Neuronal stem cell (in vitro differentiated cells): ENCODE results near the gene CIT.

Experiments
- DNase-seq: peaks from one replicate; pipeline ENCODE4 v3.0.0-alpha.2; 2013; ENCODE audit warnings: low spot score
- H2AFZ ChIP-seq: one replicate; pipeline ENCODE4 v1.6.1; 2013; ENCODE audit warnings: mild to moderate bottlenecking, low read length, inconsistent platforms
- H2AK5ac ChIP-seq: 2 replicates; pipeline ENCODE4 v1.6.1; 2013; ENCODE audit warnings: low read depth, mild to moderate bottlenecking, inconsistent platforms, low read length, moderate library complexity, mixed read lengths
- H2BK120ac ChIP-seq: 2 replicates; pipeline ENCODE4 v1.6.1; 2013; ENCODE audit warnings: low read depth, mild to moderate bottlenecking, inconsistent platforms, low read length, moderate library complexity, mixed read lengths
- H2BK12ac ChIP-seq: one replicate; pipeline ENCODE4 v1.6.1; 2013; ENCODE audit warnings: low read length, inconsistent platforms
- H2BK15ac ChIP-seq: 2 replicates; pipeline ENCODE4 v1.6.1; 2013; ENCODE audit warnings: mild to moderate bottlenecking, low read length, inconsistent platforms, mixed read lengths
- H2BK5ac ChIP-seq: one replicate; pipeline ENCODE4 v1.6.1; 2013; ENCODE audit warnings: inconsistent platforms, mild to moderate bottlenecking, low read length, moderate library complexity
- H3K14ac ChIP-seq: one replicate; pipeline ENCODE4 v1.6.1; 2013; ENCODE audit warnings: low read length, inconsistent platforms
- H3K18ac ChIP-seq: 2 replicates; pipeline ENCODE4 v1.6.1; 2013; ENCODE audit warnings: low read length, inconsistent platforms
- H3K23ac ChIP-seq: 2 replicates; pipeline ENCODE4 v1.6.1; 2013; ENCODE audit warnings: low read depth, mild to moderate bottlenecking, mixed read lengths, low read length, inconsistent platforms; ENCODE audit not compliant: poor library complexity
- H3K27ac ChIP-seq: replicated peaks from 3 replicates; pipeline ENCODE4 v1.5.1; 2013; ENCODE audit warnings: low read length, inconsistent platforms
- H3K27me3 ChIP-seq, 3 experiments: 2 replicates each; pipeline ENCODE4 v1.6.1; 2013; ENCODE audit warnings: low read length in 3 of 3, mild to moderate bottlenecking in 2 of 3, inconsistent platforms in 1 of 3, low read depth in 1 of 3, mixed read lengths in 1 of 3, moderate library complexity in 1 of 3; ENCODE audit not compliant: control insufficient read depth in 3 of 3, insufficient read depth in 3 of 3
- H3K36me3 ChIP-seq, 2 donors: replicated peaks in 1 of 2; 2 replicates each; pipeline ENCODE4 v1.6.1; 2013; ENCODE audit warnings: low read length in 2 of 2; ENCODE audit not compliant: control insufficient read depth in 2 of 2, insufficient read depth in 2 of 2
- H3K4ac ChIP-seq: 2 replicates; pipeline ENCODE4 v1.6.1; 2013; ENCODE audit warnings: inconsistent platforms, mild to moderate bottlenecking, low read length, moderate library complexity
- H3K4me1 ChIP-seq, 2 donors: 1 replicate in 1 of 2; 2 replicates in 1 of 2; pipeline ENCODE4 v1.6.1; 2013; ENCODE audit warnings: low read length in 2 of 2, low read depth in 1 of 2; ENCODE audit not compliant: control insufficient read depth in 2 of 2, insufficient read depth in 1 of 2
- H3K4me2 ChIP-seq: one replicate; pipeline ENCODE4 v1.6.1; 2013; ENCODE audit warnings: mild to moderate bottlenecking, low read length, inconsistent platforms; ENCODE audit not compliant: insufficient read depth, poor library complexity, severe bottlenecking
- H3K4me3 ChIP-seq, 2 donors: 2 replicates each; pipeline ENCODE4 v1.5.1; 2013; ENCODE audit warnings: low read length in 2 of 2, mild to moderate bottlenecking in 2 of 2, inconsistent platforms in 1 of 2, moderate library complexity in 1 of 2
- H3K79me1 ChIP-seq: one replicate; pipeline ENCODE4 v1.6.1; 2013; ENCODE audit warnings: low read depth, mild to moderate bottlenecking, inconsistent platforms, low read length, moderate library complexity
- H3K9ac ChIP-seq: one replicate; pipeline ENCODE4 v1.6.1; 2013; ENCODE audit warnings: mild to moderate bottlenecking, low read depth, low read length, inconsistent platforms; ENCODE audit not compliant: poor library complexity
- H3K9me3 ChIP-seq, 2 donors: replicated peaks in 1 of 2; 2 replicates each; pipeline versions ENCODE3 to v1.6.1; 2013; ENCODE audit warnings: low read length in 2 of 2, mild to moderate bottlenecking in 2 of 2, inconsistent platforms in 1 of 2, low read depth in 1 of 2, mixed read lengths in 1 of 2, moderate library complexity in 1 of 2; ENCODE audit not compliant: control insufficient read depth in 2 of 2, insufficient read depth in 1 of 2
- H4K8ac ChIP-seq: one replicate; pipeline ENCODE4 v1.6.1; 2013; ENCODE audit warnings: low read depth, mild to moderate bottlenecking, inconsistent platforms, low read length, moderate library complexity
- H4K91ac ChIP-seq: one replicate; pipeline ENCODE4 v1.6.1; 2013; ENCODE audit warnings: low read length, low read depth, mild to moderate bottlenecking, inconsistent platforms; ENCODE audit not compliant: poor library complexity
- WGBS, 2 donors: extraction: QIAGEN DNeasy Blood & Tissue Kit; methylation state at CpG; one replicate each; pipeline ENCODE4 v1.1.7; 2013; ENCODE audit warnings: missing lambda C conversion rate in 2 of 2, mixed read lengths in 1 of 2; ENCODE audit not compliant: insufficient read length in 2 of 2, insufficient replicate concordance in 1 of 2; ENCODE audit errors: extremely low coverage in 2 of 2; 5-methylcytosine and 5-hydroxymethylcytosine counted together

The CIT gene

GRCh38 chr12:119758234-119758633, 118.9 kb downstream of the CIT start:
- Histone ChIP-seq H3K23ac (no peak overlapping the region), H2AK5ac (no peak overlapping the region)

GRCh38 chr12:119751961-119752360, 125.2 kb downstream of the CIT start:
- H2AK5ac ChIP-seq = no peak overlapping the region
- H3K4me1 ChIP-seq = peaks cover 0 to 1% of the 10 kb centered on the region in 2 donors
- no peak overlapping the region for H4K8ac ChIP-seq
- no peak overlapping the region for H2BK5ac ChIP-seq
- H3K23ac ChIP-seq = no peak overlapping the region
- no peak overlapping the region for H3K27ac ChIP-seq
- no peak overlapping the region for H3K18ac ChIP-seq
- H2BK120ac ChIP-seq = no peak overlapping the region
- no peak for DNase-seq
- no peak overlapping the region for H3K4ac ChIP-seq
- H3K9me3 ChIP-seq = peaks cover 0 to 7% of the 10 kb centered on the region in 2 donors
- peak overlapping the region; percentile 59 for H2AFZ ChIP-seq
- no peaks in the 10 kb centered on the region for H3K27me3 ChIP-seq
- no peak overlapping the region for H3K4me2 ChIP-seq
- no peak overlapping the region for H2BK15ac ChIP-seq
- no peaks in the 10 kb centered on the region for H3K79me1 ChIP-seq
- H2BK12ac ChIP-seq = no peak overlapping the region
- no CpG with 5 or more reads among the region's 9 CpGs for WGBS, 2 donors
- no peak overlapping the region for H4K91ac ChIP-seq
- peaks cover 28 to 92% of the 10 kb centered on the region in 2 donors for H3K36me3 ChIP-seq
- H3K9ac ChIP-seq = no peak overlapping the region
- no peak overlapping the region for H3K4me3 ChIP-seq
- H3K14ac ChIP-seq = no peak overlapping the region

More at GRCh38 chr12:119758234-119758633, 118.9 kb downstream of the CIT start:
- H3K4me1 ChIP-seq = peaks cover 0 to 1% of the 10 kb centered on the region in 2 donors
- no peaks in the 10 kb centered on the region for H3K79me1 ChIP-seq
- no peak overlapping the region for H3K9ac ChIP-seq
- no peak overlapping the region for H4K8ac ChIP-seq
- H3K4ac ChIP-seq = no peak overlapping the region
- H3K14ac ChIP-seq = no peak overlapping the region
- no peak overlapping the region for H2BK15ac ChIP-seq
- H2BK12ac ChIP-seq = no peak overlapping the region
- H3K36me3 ChIP-seq = peaks cover 42 to 95% of the 10 kb centered on the region in 2 donors
- no peak overlapping the region for H2AFZ ChIP-seq
- no peak overlapping the region for H3K18ac ChIP-seq
- DNase-seq = no peak
- no peak overlapping the region for H2BK5ac ChIP-seq
- H3K4me2 ChIP-seq = no peak overlapping the region
- no peak overlapping the region for H3K27ac ChIP-seq
- no CpG with 5 or more reads among the region's 2 CpGs for WGBS, 2 donors
- H3K27me3 ChIP-seq = no peaks in the 10 kb centered on the region
- H2BK120ac ChIP-seq = no peak overlapping the region
- H4K91ac ChIP-seq = no peak overlapping the region
- no peaks in the 10 kb centered on the region for H3K9me3 ChIP-seq
- no peak overlapping the region for H3K4me3 ChIP-seq

- H2AK5ac ChIP-seq = no peak overlapping the region
- H3K18ac ChIP-seq = no peak overlapping the region
- no peak overlapping the region for H3K9ac ChIP-seq
- no peak overlapping the region for H2BK5ac ChIP-seq
- no peak for DNase-seq
- peaks cover 2 to 26% of the 10 kb centered on the region in 2 donors for H3K9me3 ChIP-seq
- H2BK12ac ChIP-seq = no peak overlapping the region
- no peaks in the 10 kb centered on the region for H3K27me3 ChIP-seq
- peaks cover 0 to 1% of the 10 kb centered on the region in 2 donors for H3K4me1 ChIP-seq
- no peak overlapping the region for H2BK15ac ChIP-seq
- no peak overlapping the region for H3K27ac ChIP-seq
- H3K36me3 ChIP-seq = peaks cover 19 to 92% of the 10 kb centered on the region in 2 donors
- H2BK120ac ChIP-seq = no peak overlapping the region
- H3K23ac ChIP-seq = no peak overlapping the region
- H3K4me3 ChIP-seq = no peak overlapping the region
- H4K91ac ChIP-seq = no peak overlapping the region
- H4K8ac ChIP-seq = no peak overlapping the region
- H3K14ac ChIP-seq = no peak overlapping the region
- no CpG with 5 or more reads among the region's 4 CpGs for WGBS, 2 donors
- no peak overlapping the region for H3K4me2 ChIP-seq
- H3K4ac ChIP-seq = no peak overlapping the region
- no peak overlapping the region for H2AFZ ChIP-seq
- H3K79me1 ChIP-seq = no peaks in the 10 kb centered on the region
These were observed 127.5 kb downstream of the CIT start for GRCh38 chr12:119749666-119750065.

- H2BK5ac ChIP-seq = no peak overlapping the region
- H3K14ac ChIP-seq = no peak overlapping the region
- peaks cover 19 to 91% of the 10 kb centered on the region in 2 donors for H3K36me3 ChIP-seq
- no peak overlapping the region for H3K4me3 ChIP-seq
- H3K27ac ChIP-seq = no peak overlapping the region
- no peak overlapping the region for H2BK120ac ChIP-seq
- no peak for DNase-seq
- H3K18ac ChIP-seq = no peak overlapping the region
- peaks cover 2 to 34% of the 10 kb centered on the region in 2 donors for H3K9me3 ChIP-seq
- no peak overlapping the region for H4K91ac ChIP-seq
- no peak overlapping the region for H4K8ac ChIP-seq
- H2BK15ac ChIP-seq = no peak overlapping the region
- WGBS, 2 donors = no CpG with 5 or more reads among the region's 8 CpGs
- peaks cover 0 to 1% of the 10 kb centered on the region in 2 donors for H3K4me1 ChIP-seq
- H3K4me2 ChIP-seq = no peak overlapping the region
- H2BK12ac ChIP-seq = no peak overlapping the region
- H3K27me3 ChIP-seq = no peaks in the 10 kb centered on the region
- no peaks in the 10 kb centered on the region for H3K79me1 ChIP-seq
- H2AK5ac ChIP-seq = no peak overlapping the region
- H3K9ac ChIP-seq = no peak overlapping the region
- no peak overlapping the region for H2AFZ ChIP-seq
- H3K4ac ChIP-seq = no peak overlapping the region
- no peak overlapping the region for H3K23ac ChIP-seq
These were observed 128.6 kb downstream of the CIT start for GRCh38 chr12:119748497-119748896.
